Endodermal cell (in vitro differentiated cells): ENCODE results near the gene RPRD1A. TPM values are rescaled to one million over a fixed set of nuclear protein-coding genes. Genes with fewer than 3 reads are reported as not detected.
A peak's percentile ranks its signal among the peaks of the same experiment; 100 is the strongest.

Source experiments
- DNase-seq: peaks from one replicate; pipeline ENCODE4 v3.0.0-alpha.2; 2017
- H3K27ac ChIP-seq: 2 replicates; pipeline ENCODE4 v1.5.1; 2013; ENCODE audit warnings: mild to moderate bottlenecking, low read depth, low read length, moderate library complexity
- H3K27me3 ChIP-seq: 2 replicates; pipeline ENCODE4 v1.6.1; 2013; ENCODE audit warnings: mild to moderate bottlenecking, low read length, moderate library complexity; ENCODE audit not compliant: insufficient read depth, control insufficient read depth, poor library complexity, severe bottlenecking
- H3K36me3 ChIP-seq: 2 replicates; pipeline ENCODE4 v1.7.0; 2013; ENCODE audit warnings: mild to moderate bottlenecking, low read length, moderate library complexity; ENCODE audit not compliant: control insufficient read depth, insufficient read depth
- H3K4me1 ChIP-seq: one replicate; pipeline ENCODE4 v1.7.0; 2013; ENCODE audit warnings: low read length; ENCODE audit not compliant: control insufficient read depth, insufficient read depth
- H3K4me3 ChIP-seq: 2 replicates; pipeline ENCODE4 v1.5.1; 2013; ENCODE audit warnings: mild to moderate bottlenecking, low read length, moderate library complexity
- H3K9ac ChIP-seq: 2 replicates; pipeline ENCODE4 v1.6.1; 2013; ENCODE audit warnings: mild to moderate bottlenecking, low read length, moderate library complexity; ENCODE audit not compliant: poor library complexity, severe bottlenecking; ENCODE audit errors: extremely low read depth
- H3K9me3 ChIP-seq: 2 replicates; pipeline ENCODE4 v1.6.1; 2013; ENCODE audit warnings: mild to moderate bottlenecking, low read length, moderate library complexity; ENCODE audit not compliant: control insufficient read depth
- H3K27ac Mint-ChIP-seq: 2 replicates; pipeline ENCODE4 v1.8.0; 2020; ENCODE audit warnings: mixed read lengths
- H3K27me3 Mint-ChIP-seq: 2 replicates; pipeline ENCODE4 v1.8.0; 2021; ENCODE audit warnings: mild to moderate bottlenecking, mixed read lengths; ENCODE audit not compliant: insufficient read depth
- H3K36me3 Mint-ChIP-seq: 2 replicates; pipeline ENCODE4 v1.8.0; 2020; ENCODE audit warnings: low read depth, mixed read lengths
- H3K4me1 Mint-ChIP-seq: 2 replicates; pipeline ENCODE4 v1.8.0; 2020; ENCODE audit warnings: mixed read lengths
- H3K4me3 Mint-ChIP-seq: 2 replicates; pipeline ENCODE4 v1.8.0; 2020; ENCODE audit warnings: mild to moderate bottlenecking, moderate library complexity, mixed read lengths
- H3K9me3 Mint-ChIP-seq: 2 replicates; pipeline ENCODE4 v1.8.0; 2020; ENCODE audit warnings: mild to moderate bottlenecking, mixed read lengths
- WGBS, 2 experiments: methylation state at CpG; one replicate each; pipeline versions ENCODE4 v1.1.5 to v1.1.7; 2013; ENCODE audit warnings: missing lambda C conversion rate in 2 of 2, mixed read lengths in 1 of 2; ENCODE audit not compliant: insufficient coverage in 1 of 2, insufficient read length in 1 of 2; 5-methylcytosine and 5-hydroxymethylcytosine counted together
- total RNA-seq, 2 donors: library from RNA; stranded (reverse); fragmentation: NEBNext Ultra II Directional in 1 of 2; extraction: Animal tissue kit (Norgen Biotek cat#: 25700) in 1 of 2; gene quantifications; 2 replicates in 1 of 2; 3 replicates in 1 of 2; pipeline ENCODE4 v1.2.1, GENCODE V29; 2021
- TF ChIP-seq, protein P1 (sequence below): fragments of 200-600 bp; sonication (generic); conservative IDR thresholded peaks from 2 replicates; pipeline ENCODE4 v1.5.0; 2021; ENCODE audit warnings: antibody characterized with exemption, mild to moderate bottlenecking

Gene RPRD1A
- total RNA-seq, 2 donors from 2014 or later: 90.5 to 97.7 TPM

DNA sequence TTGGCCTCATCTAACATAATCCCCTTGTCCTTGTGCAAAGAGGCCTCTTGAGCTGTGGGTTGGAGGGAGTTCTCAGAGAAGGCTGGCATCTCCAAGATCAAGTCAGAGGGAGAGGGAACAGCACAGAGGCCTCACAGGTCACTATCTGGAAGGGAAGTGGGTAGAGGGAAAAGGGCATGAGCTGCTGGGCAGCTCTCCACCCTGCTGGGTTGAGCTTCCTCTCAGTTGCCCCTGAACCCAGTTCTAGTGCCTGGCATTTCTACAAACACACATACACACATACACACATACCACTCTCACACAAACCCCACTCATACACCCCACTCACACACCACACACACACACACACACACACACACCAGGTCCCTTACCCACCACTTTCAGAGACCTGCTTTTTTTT, 125.2 kb downstream of the RPRD1A start:
- Histone ChIP-seq H3K4me3 (no peak overlapping the region), H3K4me1 (no peaks in the 10 kb centered on the region), H3K36me3 (no peaks in the 10 kb centered on the region), H3K9ac (no peak overlapping the region), H3K27ac (no peak overlapping the region), H3K9me3 (no peaks in the 10 kb centered on the region), H3K27me3 (no peaks in the 10 kb centered on the region)
- H3K9me3 Mint-ChIP-seq: peaks cover 6% of the 10 kb centered on the region
- H3K36me3 Mint-ChIP-seq: peaks cover 19% of the 10 kb centered on the region
- TF ChIP-seq, protein P1, sequence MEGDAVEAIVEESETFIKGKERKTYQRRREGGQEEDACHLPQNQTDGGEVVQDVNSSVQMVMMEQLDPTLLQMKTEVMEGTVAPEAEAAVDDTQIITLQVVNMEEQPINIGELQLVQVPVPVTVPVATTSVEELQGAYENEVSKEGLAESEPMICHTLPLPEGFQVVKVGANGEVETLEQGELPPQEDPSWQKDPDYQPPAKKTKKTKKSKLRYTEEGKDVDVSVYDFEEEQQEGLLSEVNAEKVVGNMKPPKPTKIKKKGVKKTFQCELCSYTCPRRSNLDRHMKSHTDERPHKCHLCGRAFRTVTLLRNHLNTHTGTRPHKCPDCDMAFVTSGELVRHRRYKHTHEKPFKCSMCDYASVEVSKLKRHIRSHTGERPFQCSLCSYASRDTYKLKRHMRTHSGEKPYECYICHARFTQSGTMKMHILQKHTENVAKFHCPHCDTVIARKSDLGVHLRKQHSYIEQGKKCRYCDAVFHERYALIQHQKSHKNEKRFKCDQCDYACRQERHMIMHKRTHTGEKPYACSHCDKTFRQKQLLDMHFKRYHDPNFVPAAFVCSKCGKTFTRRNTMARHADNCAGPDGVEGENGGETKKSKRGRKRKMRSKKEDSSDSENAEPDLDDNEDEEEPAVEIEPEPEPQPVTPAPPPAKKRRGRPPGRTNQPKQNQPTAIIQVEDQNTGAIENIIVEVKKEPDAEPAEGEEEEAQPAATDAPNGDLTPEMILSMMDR: no peak
- DNase-seq: no peak
- H3K27ac Mint-ChIP-seq: peak overlapping the region; percentile 37
- no peaks in the 10 kb centered on the region for H3K27me3 Mint-ChIP-seq
- peaks cover 15% of the 10 kb centered on the region for H3K4me1 Mint-ChIP-seq
- no peak overlapping the region for H3K4me3 Mint-ChIP-seq

DNA sequence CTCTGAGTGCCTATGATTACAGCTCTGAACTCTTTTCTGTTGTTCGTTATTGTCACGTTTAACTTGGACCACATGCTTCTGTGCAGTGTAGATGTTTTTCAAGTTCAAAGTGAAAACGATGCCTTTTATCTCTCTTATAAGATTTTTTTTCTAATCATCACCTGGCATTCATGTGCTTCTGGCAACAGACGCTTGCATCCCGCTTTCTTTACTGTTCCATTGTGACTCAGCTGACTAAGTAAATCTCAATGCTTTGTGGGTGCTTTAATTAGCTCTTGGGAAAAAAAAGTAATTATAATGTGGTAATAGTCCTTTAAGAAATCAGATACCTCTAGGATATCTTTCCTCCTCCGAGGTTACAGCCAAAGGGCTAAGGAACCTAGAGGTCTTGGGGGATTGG, 126.1 kb downstream of the RPRD1A start:
- no peaks in the 10 kb centered on the region for H3K27me3 Mint-ChIP-seq
- H3K27ac ChIP-seq: no peak overlapping the region
- TF ChIP-seq, protein P1: no peak
- 92 to 93% methylated on average over 5 to 6 of the region's 6 CpGs for WGBS, 2 experiments
- no peak overlapping the region for H3K9ac ChIP-seq
- DNase-seq: no peak
- no peak overlapping the region for H3K27ac Mint-ChIP-seq
- peaks cover 9% of the 10 kb centered on the region for H3K9me3 Mint-ChIP-seq
- H3K4me1 Mint-ChIP-seq: peaks cover 15% of the 10 kb centered on the region
- peaks cover 23% of the 10 kb centered on the region for H3K36me3 Mint-ChIP-seq
- no peaks in the 10 kb centered on the region for H3K36me3 ChIP-seq
- H3K4me3 Mint-ChIP-seq: no peak overlapping the region
- H3K4me3 ChIP-seq: no peak overlapping the region
- no peaks in the 10 kb centered on the region for H3K4me1 ChIP-seq
- H3K27me3 ChIP-seq: no peaks in the 10 kb centered on the region
- no peaks in the 10 kb centered on the region for H3K9me3 ChIP-seq

Other genes starting within 250 kb of the RPRD1A start
- gene SLC39A6, start 61.8 kb upstream of the RPRD1A start, total RNA-seq: 10 to 100 TPM; 25.7 to 34.1 TPM
- 100 to 1,000 TPM; 125 to 129 TPM for gene ELP2, start 62.3 kb upstream of the RPRD1A start, total RNA-seq
- 1 to 10 TPM in 1 of 2 donors, under 1 TPM in 1; 0.51 to 1.4 TPM for gene MOCOS, start 119.9 kb upstream of the RPRD1A start, total RNA-seq
- 1 to 10 TPM; 2.8 to 3.1 TPM for gene FHOD3, start 230.2 kb upstream of the RPRD1A start, total RNA-seq